ENCODE results near the gene CCNT2. TPM values are rescaled to one million over a fixed set of nuclear protein-coding genes. Genes with fewer than 3 reads are reported as not detected.

Gene CCNT2
- total RNA-seq, 1 experiment from 2014 or later, result 32.6 TPM

- TF ChIP-seq REST (IDR thresholded peaks at IDR 0.05; ENCODE audit: low read depth), result no peak
- TF ChIP-seq RAD21 (IDR thresholded peaks at IDR 0.05; ENCODE audit: low read depth), result no peak
- no peak for TF ChIP-seq SRF (IDR thresholded peaks at IDR 0.05; ENCODE audit: low read depth)
- no peak for TF ChIP-seq POLR2AphosphoS5 (IDR thresholded peaks at IDR 0.05; ENCODE audit: low read depth, low read length)
- no peak for TF ChIP-seq EZH2 (IDR thresholded peaks at IDR 0.05)
Measured at GRCh38 chr2:134949981-134950708, 31.5 kb downstream of the CCNT2 start (continued).

- Histone ChIP-seq H3K4me3 (replicated peaks in 1 of 2; ENCODE audit: low read depth in 1 of 2, low read length in 2 of 2) (no peak overlapping the region), H3K79me2 (ENCODE audit: insufficient read depth, low read length) (peaks cover 45% of the 10 kb centered on the region), H4K20me1 (ENCODE audit: insufficient read depth) (no peaks in the 10 kb centered on the region), H3K9me3 (ENCODE audit: control insufficient read depth in 1 of 2, insufficient read depth in 1 of 2, low read depth in 1 of 2, low read length in 2 of 2) (no peaks in the 10 kb centered on the region), H2AFZ (ENCODE audit: low read depth, low read length, poor library complexity, severe bottlenecking) (no peak overlapping the region), H3K36me3 (ENCODE audit: control insufficient read depth in 1 of 2, insufficient read depth in 2 of 2, low read length in 2 of 2) (peaks cover 37 to 38% of the 10 kb centered on the region in 2 experiments), H3K27me3 (ENCODE audit: insufficient read depth, low read length) (no peaks in the 10 kb centered on the region), H3K9ac (ENCODE audit: low read length) (no peak overlapping the region), H3K27ac (ENCODE audit: low read depth, low read length) (no peak overlapping the region), H3K9me2 (ENCODE audit: insufficient read depth) (no peaks in the 10 kb centered on the region), H3K4me1 (ENCODE audit: control insufficient read depth in 1 of 2, insufficient read depth in 2 of 2, low read length in 2 of 2) (no peaks in the 10 kb centered on the region), H3K4me2 (ENCODE audit: low read length) (no peak overlapping the region)
- TF ChIP-seq YY1 (IDR thresholded peaks at IDR 0.05; ENCODE audit: extremely low read depth, insufficient replicate concordance, low read depth, low read length) (no peak), RAD21 (IDR thresholded peaks at IDR 0.05; ENCODE audit: low read depth) (no peak)
- RAD21 ChIA-PET (ENCODE audit: low non-redundant PET in 1 of 2, low total read pairs in 2 of 2, uncharacterized antibody in 2 of 2, unreplicated experiment in 2 of 2), result no interaction called here
- CTCF ChIA-PET, result no interaction called here
- ATAC-seq (no peak), DNase-seq (ENCODE audit: low read depth, low spot score) (no peak)
- POLR2A ChIA-PET, result no interaction called here
- intact Hi-C loops (cut with micrococcal nuclease), result no loop called here
- no TSS peak for BruUV-seq (replicated peaks)
Measured at GRCh38 chr2:134950886-134951285, 32.3 kb downstream of the CCNT2 start.
